HepG2 (cell line): Measurements from ENCODE around the gene XPO1. TPM values are rescaled to one million over a fixed set of nuclear protein-coding genes. Genes with fewer than 3 reads are reported as not detected.

Experiments
- ATF7-NPFF ChIP-seq: sonication (generic); formaldehyde crosslinking; IDR thresholded peaks from 2 replicates; pipeline ENCODE4 v1.8.1; 2023; ENCODE audit warnings: mild to moderate bottlenecking, low read depth, missing genetic modification reagents, moderate library complexity
- CBX1 ChIP-seq: IDR thresholded peaks from one replicate; pipeline ENCODE4 v1.6.1; 2016; ENCODE audit warnings: antibody characterized with exemption, low read depth
- HOXD1 ChIP-seq: sonication (generic); formaldehyde crosslinking; IDR thresholded peaks from 2 replicates; pipeline ENCODE4 v1.5.0; 2020; ENCODE audit warnings: missing genetic modification reagents
- JARID2 ChIP-seq: sonication (generic); formaldehyde crosslinking; IDR thresholded peaks from 2 replicates; pipeline ENCODE4 v1.8.1; 2023; ENCODE audit warnings: missing genetic modification reagents, inconsistent platforms; ENCODE audit not compliant: insufficient replicate concordance
- MXI1 ChIP-seq: IDR thresholded peaks from 3 replicates; pipeline ENCODE4 v1.6.1; 2012; ENCODE audit warnings: low read depth, low read length, inconsistent platforms, borderline replicate concordance
- PCBP2 ChIP-seq: fragments of 200-400 bp; formaldehyde crosslinking; optimal IDR thresholded peaks from 2 replicates; pipeline ENCODE3; 2018; ENCODE audit warnings: low read length, low read depth; ENCODE audit not compliant: poor library complexity, severe bottlenecking
- SKI ChIP-seq: fragments of 450-650 bp; IDR thresholded peaks from one replicate; pipeline ENCODE4 v1.6.1; 2018; ENCODE audit warnings: mild to moderate bottlenecking; ENCODE audit not compliant: partially characterized antibody
- ZNF207 ChIP-seq: fragments of 450-650 bp; IDR thresholded peaks from 2 replicates; pipeline ENCODE4 v1.6.1; 2016; ENCODE audit warnings: antibody characterized with exemption, borderline replicate concordance
- ZNF883 ChIP-seq: sonication (generic); formaldehyde crosslinking; IDR thresholded peaks from 2 replicates; pipeline ENCODE4 v1.5.1; 2020; ENCODE audit warnings: mild to moderate bottlenecking, missing genetic modification reagents; ENCODE audit errors: not compliant biosample characterization
- polyA plus RNA-seq, 8 experiments: library from polyadenylated mRNA; depleted of rRNA in 3 of 8; stranded (reverse) in 7 of 8; unstranded in 1 of 8; fragments of >200 nt; fragmentation: Illumina TruSeq in 4 of 8; extraction: Trizol in 4 of 8; gene quantifications; 2 replicates each; pipeline versions ENCODE4 v1.2.1 to v1.2.3, GENCODE V29; 2011 to 2016; ENCODE audit warnings: low read depth in 4 of 8, missing spikeins in 1 of 8, mixed read lengths in 1 of 8; ENCODE audit not compliant: insufficient read depth in 1 of 8
- total RNA-seq, 5 experiments: library from RNA; depleted of rRNA; stranded (reverse); fragments of >200 nt; fragmentation: Illumina TruSeq; extraction: Trizol; gene quantifications; 2 replicates each; pipeline ENCODE4 v1.2.3, GENCODE V29; 2016; ENCODE audit warnings: low read depth in 1 of 5
- TF ChIP-seq, protein P1 (sequence below): IDR thresholded peaks from 2 replicates; pipeline ENCODE4 v1.6.1; 2016; ENCODE audit warnings: mild to moderate bottlenecking
- TF ChIP-seq, protein P2 (sequence below): sonication (generic); formaldehyde crosslinking; IDR thresholded peaks from 2 replicates; pipeline ENCODE4 v1.4.0; 2020; ENCODE audit warnings: mild to moderate bottlenecking, missing genetic modification reagents
- TF ChIP-seq, protein P3 (sequence below), 2 experiments: sonication (generic) in 1 of 2; formaldehyde crosslinking in 1 of 2; IDR thresholded peaks; 2 replicates each; pipeline versions ENCODE4 v1.6.1 to v1.9.0; 2014 to 2022; ENCODE audit warnings: antibody characterized with exemption in 1 of 2, borderline replicate concordance in 1 of 2, inconsistent platforms in 1 of 2, low read depth in 1 of 2, missing genetic modification reagents in 1 of 2
- TF ChIP-seq, protein P4 (sequence below): sonication (generic); formaldehyde crosslinking; IDR thresholded peaks from 2 replicates; pipeline ENCODE4 v1.4.0; 2020; ENCODE audit warnings: missing genetic modification reagents

Gene XPO1
- total and polyA plus RNA-seq, 2 of the 13 experiments (the other 11 are each of a cell fraction or from before 2014, with no cell fraction given): 67.4 to 212 TPM

DNA sequence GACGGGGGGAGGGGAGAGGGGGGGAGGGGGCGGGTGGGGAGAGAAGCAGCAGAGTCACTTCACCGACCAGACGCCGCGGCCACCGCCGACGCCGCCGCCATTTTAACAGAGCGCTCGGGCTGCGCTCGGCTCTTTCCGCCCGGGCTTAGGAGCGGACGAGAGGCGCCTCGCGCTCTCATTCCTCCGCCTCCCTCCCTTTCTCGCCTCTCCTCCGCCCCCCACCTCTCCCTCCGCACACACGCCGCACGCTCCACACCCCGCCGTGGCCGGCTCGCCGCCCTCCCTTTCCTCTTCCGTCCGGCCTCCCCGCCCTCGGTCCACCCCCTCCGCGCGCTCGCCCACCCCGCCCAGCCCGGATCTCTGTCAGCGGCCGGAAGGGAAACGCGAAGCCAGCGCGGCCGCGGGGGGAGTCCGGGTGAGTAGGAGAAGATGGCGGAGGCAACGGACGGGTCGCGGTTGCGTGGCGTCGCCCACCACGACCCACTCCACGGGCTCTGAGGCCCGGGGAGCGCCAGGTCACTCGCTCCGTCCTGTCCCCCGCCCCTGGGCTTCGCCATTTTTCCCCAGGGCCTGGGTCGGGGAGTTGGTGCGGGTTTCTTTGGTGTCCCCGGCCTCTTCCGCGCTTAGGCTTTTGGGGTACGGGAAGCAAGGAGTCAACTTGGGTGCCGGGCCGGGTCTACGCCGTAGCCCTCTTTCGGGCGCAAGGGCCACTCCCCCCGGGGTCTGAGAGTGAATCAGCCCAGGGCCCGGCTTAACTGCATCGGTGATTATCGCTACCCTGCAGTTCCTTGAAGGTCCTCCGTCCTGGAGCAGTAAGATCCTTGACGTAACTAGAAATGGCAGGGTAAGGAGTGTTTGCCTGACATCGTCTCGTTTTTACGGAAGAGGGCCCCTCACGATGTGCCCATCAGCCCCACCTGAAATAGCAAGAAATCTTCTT lies 66.9 kb downstream of the XPO1 start, which contains the start of gene USP34 (continued):
- TF ChIP-seq JARID2 (no peak), MXI1 (peak; percentile 79; the same call in 1 of the 3 replicates), PCBP2 (no peak), ZNF207 (no peak), CBX1 (peak; percentile 81), SKI (peak; percentile 42), HOXD1 (CRISPR knock-in tag) (no peak), ATF7-NPFF (CRISPR knock-in tag) (peak; percentile 83), ZNF883 (CRISPR knock-in tag) (peak; percentile 70)
- TF ChIP-seq, protein P1, sequence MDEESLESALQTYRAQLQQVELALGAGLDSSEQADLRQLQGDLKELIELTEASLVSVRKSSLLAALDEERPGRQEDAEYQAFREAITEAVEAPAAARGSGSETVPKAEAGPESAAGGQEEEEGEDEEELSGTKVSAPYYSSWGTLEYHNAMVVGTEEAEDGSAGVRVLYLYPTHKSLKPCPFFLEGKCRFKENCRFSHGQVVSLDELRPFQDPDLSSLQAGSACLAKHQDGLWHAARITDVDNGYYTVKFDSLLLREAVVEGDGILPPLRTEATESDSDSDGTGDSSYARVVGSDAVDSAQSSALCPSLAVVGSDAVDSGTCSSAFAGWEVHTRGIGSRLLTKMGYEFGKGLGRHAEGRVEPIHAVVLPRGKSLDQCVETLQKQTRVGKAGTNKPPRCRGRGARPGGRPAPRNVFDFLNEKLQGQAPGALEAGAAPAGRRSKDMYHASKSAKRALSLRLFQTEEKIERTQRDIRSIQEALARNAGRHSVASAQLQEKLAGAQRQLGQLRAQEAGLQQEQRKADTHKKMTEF (CRISPR knock-in tag): peak; percentile 84; the same call in 1 of the 2 replicates
- TF ChIP-seq, protein P2, sequence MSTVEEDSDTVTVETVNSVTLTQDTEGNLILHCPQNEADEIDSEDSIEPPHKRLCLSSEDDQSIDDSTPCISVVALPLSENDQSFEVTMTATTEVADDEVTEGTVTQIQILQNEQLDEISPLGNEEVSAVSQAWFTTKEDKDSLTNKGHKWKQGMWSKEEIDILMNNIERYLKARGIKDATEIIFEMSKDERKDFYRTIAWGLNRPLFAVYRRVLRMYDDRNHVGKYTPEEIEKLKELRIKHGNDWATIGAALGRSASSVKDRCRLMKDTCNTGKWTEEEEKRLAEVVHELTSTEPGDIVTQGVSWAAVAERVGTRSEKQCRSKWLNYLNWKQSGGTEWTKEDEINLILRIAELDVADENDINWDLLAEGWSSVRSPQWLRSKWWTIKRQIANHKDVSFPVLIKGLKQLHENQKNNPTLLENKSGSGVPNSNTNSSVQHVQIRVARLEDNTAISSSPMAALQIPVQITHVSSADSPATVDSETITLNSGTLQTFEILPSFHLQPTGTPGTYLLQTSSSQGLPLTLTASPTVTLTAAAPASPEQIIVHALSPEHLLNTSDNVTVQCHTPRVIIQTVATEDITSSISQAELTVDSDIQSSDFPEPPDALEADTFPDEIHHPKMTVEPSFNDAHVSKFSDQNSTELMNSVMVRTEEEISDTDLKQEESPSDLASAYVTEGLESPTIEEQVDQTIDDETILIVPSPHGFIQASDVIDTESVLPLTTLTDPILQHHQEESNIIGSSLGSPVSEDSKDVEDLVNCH: no peak
- TF ChIP-seq, protein P3, sequence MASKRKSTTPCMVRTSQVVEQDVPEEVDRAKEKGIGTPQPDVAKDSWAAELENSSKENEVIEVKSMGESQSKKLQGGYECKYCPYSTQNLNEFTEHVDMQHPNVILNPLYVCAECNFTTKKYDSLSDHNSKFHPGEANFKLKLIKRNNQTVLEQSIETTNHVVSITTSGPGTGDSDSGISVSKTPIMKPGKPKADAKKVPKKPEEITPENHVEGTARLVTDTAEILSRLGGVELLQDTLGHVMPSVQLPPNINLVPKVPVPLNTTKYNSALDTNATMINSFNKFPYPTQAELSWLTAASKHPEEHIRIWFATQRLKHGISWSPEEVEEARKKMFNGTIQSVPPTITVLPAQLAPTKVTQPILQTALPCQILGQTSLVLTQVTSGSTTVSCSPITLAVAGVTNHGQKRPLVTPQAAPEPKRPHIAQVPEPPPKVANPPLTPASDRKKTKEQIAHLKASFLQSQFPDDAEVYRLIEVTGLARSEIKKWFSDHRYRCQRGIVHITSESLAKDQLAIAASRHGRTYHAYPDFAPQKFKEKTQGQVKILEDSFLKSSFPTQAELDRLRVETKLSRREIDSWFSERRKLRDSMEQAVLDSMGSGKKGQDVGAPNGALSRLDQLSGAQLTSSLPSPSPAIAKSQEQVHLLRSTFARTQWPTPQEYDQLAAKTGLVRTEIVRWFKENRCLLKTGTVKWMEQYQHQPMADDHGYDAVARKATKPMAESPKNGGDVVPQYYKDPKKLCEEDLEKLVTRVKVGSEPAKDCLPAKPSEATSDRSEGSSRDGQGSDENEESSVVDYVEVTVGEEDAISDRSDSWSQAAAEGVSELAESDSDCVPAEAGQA (IDR thresholded peaks at IDR 0.05; ENCODE audit: low read depth): peak; percentile 40
- TF ChIP-seq, protein P3 (CRISPR knock-in tag; IDR thresholded peaks at IDR 0.05; ENCODE audit: borderline replicate concordance): peak; percentile 26; the same call in 1 of the 2 replicates
- TF ChIP-seq, protein P4, sequence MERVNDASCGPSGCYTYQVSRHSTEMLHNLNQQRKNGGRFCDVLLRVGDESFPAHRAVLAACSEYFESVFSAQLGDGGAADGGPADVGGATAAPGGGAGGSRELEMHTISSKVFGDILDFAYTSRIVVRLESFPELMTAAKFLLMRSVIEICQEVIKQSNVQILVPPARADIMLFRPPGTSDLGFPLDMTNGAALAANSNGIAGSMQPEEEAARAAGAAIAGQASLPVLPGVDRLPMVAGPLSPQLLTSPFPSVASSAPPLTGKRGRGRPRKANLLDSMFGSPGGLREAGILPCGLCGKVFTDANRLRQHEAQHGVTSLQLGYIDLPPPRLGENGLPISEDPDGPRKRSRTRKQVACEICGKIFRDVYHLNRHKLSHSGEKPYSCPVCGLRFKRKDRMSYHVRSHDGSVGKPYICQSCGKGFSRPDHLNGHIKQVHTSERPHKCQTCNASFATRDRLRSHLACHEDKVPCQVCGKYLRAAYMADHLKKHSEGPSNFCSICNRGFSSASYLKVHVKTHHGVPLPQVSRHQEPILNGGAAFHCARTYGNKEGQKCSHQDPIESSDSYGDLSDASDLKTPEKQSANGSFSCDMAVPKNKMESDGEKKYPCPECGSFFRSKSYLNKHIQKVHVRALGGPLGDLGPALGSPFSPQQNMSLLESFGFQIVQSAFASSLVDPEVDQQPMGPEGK (CRISPR knock-in tag): peak; percentile 96
